ENCODE measurements around the gene PKNOX2.

PKNOX2 gene

GRCh38 chr11:125388611-125389010, 224.1 kb downstream of the PKNOX2 start:
- H3K36me3 ChIP-seq: no peaks in the 10 kb centered on the region
- H3K9me3 ChIP-seq: no peaks in the 10 kb centered on the region
- no peak overlapping the region for H3K4me3 ChIP-seq
- no peak overlapping the region for H3K4me2 ChIP-seq
- no peak overlapping the region for H3K9ac ChIP-seq
- no peaks in the 10 kb centered on the region for H3K4me1 ChIP-seq
- TF ChIP-seq Cebpa-rat (IDR thresholded peaks at IDR 0.05): no peak
- H4K20me1 ChIP-seq: no peaks in the 10 kb centered on the region
- no peaks in the 10 kb centered on the region for H3K27me3 ChIP-seq
- H3K27ac ChIP-seq: no peak overlapping the region

DNA sequence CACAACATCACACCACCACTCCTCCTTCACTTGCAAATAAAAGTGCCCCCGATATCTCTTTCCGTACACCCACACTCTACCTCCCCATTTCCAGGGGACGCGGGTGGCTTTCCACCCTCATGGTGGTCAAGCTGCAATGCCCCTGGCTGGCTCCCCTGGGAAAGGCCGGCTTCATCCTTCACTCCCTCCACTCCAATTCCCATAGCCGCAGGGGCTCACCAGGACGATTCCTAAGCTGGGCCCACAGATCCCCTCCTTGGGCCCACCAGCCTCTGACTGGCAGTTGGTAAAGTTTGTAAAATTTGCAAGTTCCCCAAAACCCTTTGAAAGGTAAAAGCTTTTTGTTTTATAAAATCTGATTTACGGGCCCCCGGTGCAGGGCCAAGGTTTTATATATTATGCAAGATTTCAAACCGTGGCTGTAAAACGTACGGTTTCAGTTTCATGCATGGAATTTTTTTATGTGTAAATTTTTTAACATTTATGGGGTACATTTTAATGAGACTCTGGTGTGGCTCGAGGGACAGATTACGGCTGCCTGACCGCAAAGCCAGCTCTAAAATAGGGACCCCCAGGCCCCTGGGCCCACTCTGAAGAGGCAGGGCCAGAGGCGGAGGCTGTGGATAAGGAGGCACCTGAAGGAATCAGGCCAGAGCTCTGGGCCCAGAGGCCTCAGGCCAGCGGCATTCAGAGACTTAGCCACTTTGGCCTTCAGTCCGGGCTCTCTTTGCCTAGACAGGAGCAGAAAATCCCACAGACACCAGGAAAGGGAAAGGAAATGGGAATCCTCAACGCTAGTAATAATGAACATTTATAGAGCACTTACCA, 225.0 kb downstream of the PKNOX2 start:
- Histone ChIP-seq H4K20me1 (no peaks in the 10 kb centered on the region), H3K9ac (no peak overlapping the region), H3K4me3 (no peak overlapping the region), H3K4me2 (no peak overlapping the region), H3K9me3 (no peaks in the 10 kb centered on the region), H3K27ac (no peak overlapping the region), H3K27me3 (no peaks in the 10 kb centered on the region), H3K4me1 (no peaks in the 10 kb centered on the region), H3K36me3 (no peaks in the 10 kb centered on the region)
- no peak for TF ChIP-seq Cebpa-rat (IDR thresholded peaks at IDR 0.05)

- H3K4me1 ChIP-seq: no peaks in the 10 kb centered on the region
- H3K4me2 ChIP-seq: no peak overlapping the region
- H3K9ac ChIP-seq: no peak overlapping the region
- H3K36me3 ChIP-seq: no peaks in the 10 kb centered on the region
- H3K9me3 ChIP-seq: no peaks in the 10 kb centered on the region
- no peaks in the 10 kb centered on the region for H3K27me3 ChIP-seq
- H4K20me1 ChIP-seq: no peaks in the 10 kb centered on the region
- TF ChIP-seq Cebpa-rat (IDR thresholded peaks at IDR 0.05): no peak
- H3K4me3 ChIP-seq: no peak overlapping the region
- no peak overlapping the region for H3K27ac ChIP-seq
These were observed 226.4 kb downstream of the PKNOX2 start for GRCh38 chr11:125390946-125391345.

GRCh38 chr11:125393331-125393730, 228.8 kb downstream of the PKNOX2 start:
- Histone ChIP-seq H3K4me2 (no peak overlapping the region), H4K20me1 (no peaks in the 10 kb centered on the region), H3K27me3 (no peaks in the 10 kb centered on the region), H3K9ac (no peak overlapping the region), H3K4me3 (no peak overlapping the region), H3K36me3 (no peaks in the 10 kb centered on the region), H3K9me3 (no peaks in the 10 kb centered on the region), H3K4me1 (no peaks in the 10 kb centered on the region), H3K27ac (no peak overlapping the region)
- TF ChIP-seq Cebpa-rat (IDR thresholded peaks at IDR 0.05): no peak

GRCh38 chr11:125394296-125394695, 229.7 kb downstream of the PKNOX2 start:
- no peak overlapping the region for H3K27ac ChIP-seq
- no peak overlapping the region for H3K4me3 ChIP-seq
- no peaks in the 10 kb centered on the region for H4K20me1 ChIP-seq
- H3K36me3 ChIP-seq: no peaks in the 10 kb centered on the region
- H3K27me3 ChIP-seq: no peaks in the 10 kb centered on the region
- no peak overlapping the region for H3K9ac ChIP-seq
- no peak for TF ChIP-seq Cebpa-rat (IDR thresholded peaks at IDR 0.05)
- no peaks in the 10 kb centered on the region for H3K4me1 ChIP-seq
- no peaks in the 10 kb centered on the region for H3K9me3 ChIP-seq
- H3K4me2 ChIP-seq: no peak overlapping the region

- H3K4me3 ChIP-seq: no peak overlapping the region
- H3K9me3 ChIP-seq: no peaks in the 10 kb centered on the region
- no peaks in the 10 kb centered on the region for H3K27me3 ChIP-seq
- no peaks in the 10 kb centered on the region for H3K36me3 ChIP-seq
- H3K4me2 ChIP-seq: no peak overlapping the region
- H3K4me1 ChIP-seq: no peaks in the 10 kb centered on the region
- no peaks in the 10 kb centered on the region for H4K20me1 ChIP-seq
- H3K9ac ChIP-seq: no peak overlapping the region
- H3K27ac ChIP-seq: no peak overlapping the region
- TF ChIP-seq Cebpa-rat (IDR thresholded peaks at IDR 0.05): no peak
These were observed 232.9 kb downstream of the PKNOX2 start for GRCh38 chr11:125397421-125397820.

DNA sequence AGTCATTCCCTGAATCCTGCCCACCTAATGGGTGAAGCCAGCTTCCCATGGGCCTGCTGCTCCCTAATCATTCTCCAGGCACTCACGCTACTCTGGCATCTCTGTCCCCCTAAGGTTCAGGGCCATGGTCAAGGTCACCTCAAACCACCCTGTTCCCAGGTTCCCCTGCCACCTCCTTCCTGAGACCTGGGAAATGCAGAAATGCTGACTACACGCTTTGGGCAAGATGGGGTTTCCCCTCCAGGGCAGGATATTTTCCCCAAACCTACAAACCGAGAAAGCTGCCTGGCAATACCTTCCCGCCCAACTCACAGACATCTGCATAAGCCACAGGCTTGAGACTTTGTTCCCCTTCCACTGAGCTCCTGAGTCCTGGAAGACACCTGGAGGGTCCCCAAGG, 233.9 kb downstream of the PKNOX2 start:
- H3K36me3 ChIP-seq: no peaks in the 10 kb centered on the region
- no peaks in the 10 kb centered on the region for H3K9me3 ChIP-seq
- H3K9ac ChIP-seq: no peak overlapping the region
- no peaks in the 10 kb centered on the region for H3K4me1 ChIP-seq
- no peak overlapping the region for H3K4me2 ChIP-seq
- H4K20me1 ChIP-seq: no peaks in the 10 kb centered on the region
- H3K27ac ChIP-seq: no peak overlapping the region
- no peaks in the 10 kb centered on the region for H3K27me3 ChIP-seq
- H3K4me3 ChIP-seq: no peak overlapping the region
- TF ChIP-seq Cebpa-rat (IDR thresholded peaks at IDR 0.05): no peak

DNA sequence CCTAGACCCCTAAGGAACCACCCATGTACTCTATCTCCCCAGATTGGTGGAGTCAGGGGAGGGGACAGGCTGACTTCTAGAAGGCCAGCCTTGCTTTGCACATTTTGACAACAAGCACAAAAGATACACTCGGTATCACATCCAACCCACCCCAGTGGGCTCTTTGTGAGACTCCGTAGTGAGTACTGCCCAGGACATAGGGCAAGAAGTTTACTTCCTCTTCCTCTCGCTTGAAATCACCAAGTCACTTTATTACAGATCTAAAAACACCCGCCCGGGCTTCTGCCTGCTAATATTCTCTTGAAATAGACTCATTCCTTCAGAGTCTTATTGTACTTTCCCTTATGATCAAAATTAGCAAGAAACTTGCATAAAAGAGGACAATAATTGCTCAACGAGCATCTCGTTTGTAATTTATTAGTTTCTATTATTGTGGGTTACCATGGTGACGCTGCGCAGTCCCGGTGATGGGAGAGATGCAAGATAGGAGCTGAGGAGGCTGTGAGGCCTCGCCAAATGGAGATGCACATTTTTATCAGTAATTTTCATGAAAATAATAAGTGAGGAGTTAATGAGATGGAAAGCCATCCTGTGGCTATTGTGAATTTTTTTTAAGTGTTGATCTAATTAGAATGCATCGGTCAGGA, 234.6 kb downstream of the PKNOX2 start:
- H3K27ac ChIP-seq: no peak overlapping the region
- H3K4me3 ChIP-seq: no peak overlapping the region
- no peaks in the 10 kb centered on the region for H3K9me3 ChIP-seq
- H3K27me3 ChIP-seq: no peaks in the 10 kb centered on the region
- no peak overlapping the region for H3K9ac ChIP-seq
- H3K4me2 ChIP-seq: no peak overlapping the region
- no peaks in the 10 kb centered on the region for H4K20me1 ChIP-seq
- no peak for TF ChIP-seq Cebpa-rat (IDR thresholded peaks at IDR 0.05)
- H3K36me3 ChIP-seq: no peaks in the 10 kb centered on the region
- no peaks in the 10 kb centered on the region for H3K4me1 ChIP-seq

DNA sequence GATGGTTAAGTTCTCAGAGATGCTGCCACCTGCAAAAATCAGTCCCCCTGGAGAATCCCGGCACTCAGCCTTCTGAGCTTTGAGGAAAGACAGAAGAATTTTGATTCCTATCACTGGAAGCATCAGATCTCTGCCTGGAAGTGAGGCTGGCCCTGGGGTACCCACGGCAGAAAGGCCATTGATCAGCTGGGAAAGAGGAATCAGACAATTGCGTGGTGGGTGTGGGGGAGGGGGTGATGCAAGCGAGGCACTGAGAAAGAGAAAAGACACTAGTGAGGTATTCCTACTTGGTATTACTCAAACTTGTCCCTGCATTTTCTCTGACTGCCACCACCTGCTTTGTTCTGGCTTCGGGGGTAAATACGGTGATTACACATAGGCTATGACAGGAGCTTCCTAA, 235.4 kb downstream of the PKNOX2 start:
- Histone ChIP-seq H3K9ac (no peak overlapping the region), H3K36me3 (no peaks in the 10 kb centered on the region), H3K4me1 (peaks cover 1% of the 10 kb centered on the region; the same call in 1 of the 2 replicates), H3K9me3 (no peaks in the 10 kb centered on the region), H4K20me1 (no peaks in the 10 kb centered on the region), H3K27me3 (no peaks in the 10 kb centered on the region), H3K27ac (no peak overlapping the region), H3K4me2 (no peak overlapping the region), H3K4me3 (no peak overlapping the region)
- no peak for TF ChIP-seq Cebpa-rat (IDR thresholded peaks at IDR 0.05)

- no peak overlapping the region for H3K4me3 ChIP-seq
- no peaks in the 10 kb centered on the region for H3K27me3 ChIP-seq
- H3K9me3 ChIP-seq: no peaks in the 10 kb centered on the region
- no peak for TF ChIP-seq Cebpa-rat (IDR thresholded peaks at IDR 0.05)
- no peak overlapping the region for H3K27ac ChIP-seq
- no peak overlapping the region for H3K9ac ChIP-seq
- no peaks in the 10 kb centered on the region for H3K36me3 ChIP-seq
- H3K4me2 ChIP-seq: no peak overlapping the region
- H3K4me1 ChIP-seq: peaks cover 13% of the 10 kb centered on the region
- H4K20me1 ChIP-seq: no peaks in the 10 kb centered on the region
These were observed 236.7 kb downstream of the PKNOX2 start for GRCh38 chr11:125401235-125401634.

Data from BLaER1 (cell line).